Thyroid gland (tissue), 4 donors: Measurements from ENCODE around the gene TRIM24. TPM values are rescaled to one million over a fixed set of nuclear protein-coding genes. Genes with fewer than 3 reads are reported as not detected.

Experiments
- DNase-seq, 2 donors: peaks; one replicate each; pipeline ENCODE4 v3.0.0-alpha.2; 2019
- H3K27ac ChIP-seq, 3 donors: fragments of 200-600 bp; sonication (generic); 1 replicate in 2 of 3; 2 replicates in 1 of 3; pipeline ENCODE4 v1.5.1; 2016 to 2019; ENCODE audit warnings: mild to moderate bottlenecking in 1 of 3, moderate library complexity in 1 of 3
- H3K27me3 ChIP-seq: fragments of 200-600 bp; sonication (generic); one replicate; pipeline ENCODE4 v1.5.1; 2019
- H3K36me3 ChIP-seq, 2 donors: fragments of 200-600 bp; sonication (generic); one replicate each; pipeline ENCODE4 v1.5.1; 2016 to 2019
- H3K4me1 ChIP-seq, 2 donors: fragments of 200-600 bp; sonication (generic); one replicate each; pipeline ENCODE4 v1.5.1; 2017 to 2019
- H3K4me3 ChIP-seq, 3 donors: fragments of 200-600 bp; sonication (generic); replicated peaks in 1 of 3; 1 replicate in 2 of 3; 2 replicates in 1 of 3; pipeline ENCODE4 v1.5.1; 2016; ENCODE audit warnings: mild to moderate bottlenecking in 1 of 3
- H3K9me3 ChIP-seq: fragments of 200-600 bp; sonication (generic); one replicate; pipeline ENCODE4 v1.5.1; 2017
- POLR2A ChIP-seq, 2 donors: fragments of 450-650 bp; IDR thresholded peaks; one replicate each; pipeline ENCODE4 v1.6.1; 2017; ENCODE audit warnings: antibody characterized with exemption in 2 of 2, mild to moderate bottlenecking in 2 of 2, moderate library complexity in 1 of 2
- WGBS, 2 donors: methylation state at CpG; one replicate each; pipeline ENCODE4 v1.1.5; 2017; 5-methylcytosine and 5-hydroxymethylcytosine counted together
- intact Hi-C: fragments of 100-400 bp; cut with DNase I; formaldehyde crosslinking; loops from one replicate; pipeline ENCODE4 v1.15.1; 2023
- total RNA-seq, 4 donors: library from RNA; depleted of rRNA; stranded (reverse); fragments of >200 nt; gene quantifications; one replicate each; pipeline ENCODE4 v1.2.3, GENCODE V29; 2016
- TF ChIP-seq, protein P1 (sequence below), 6 experiments: fragments of 200-600 bp in 3 of 6; fragments of 450-650 bp in 3 of 6; sonication (generic) in 3 of 6; IDR thresholded peaks; one replicate each; pipeline ENCODE4 v1.5.1; 2016 to 2019; ENCODE audit warnings: antibody characterized with exemption in 6 of 6, mild to moderate bottlenecking in 2 of 6, inconsistent platforms in 1 of 6, moderate library complexity in 1 of 6

The TRIM24 gene
- total RNA-seq, 4 donors from 2014 or later = 21.8 to 27.0 (median 24.7) TPM

DNA sequence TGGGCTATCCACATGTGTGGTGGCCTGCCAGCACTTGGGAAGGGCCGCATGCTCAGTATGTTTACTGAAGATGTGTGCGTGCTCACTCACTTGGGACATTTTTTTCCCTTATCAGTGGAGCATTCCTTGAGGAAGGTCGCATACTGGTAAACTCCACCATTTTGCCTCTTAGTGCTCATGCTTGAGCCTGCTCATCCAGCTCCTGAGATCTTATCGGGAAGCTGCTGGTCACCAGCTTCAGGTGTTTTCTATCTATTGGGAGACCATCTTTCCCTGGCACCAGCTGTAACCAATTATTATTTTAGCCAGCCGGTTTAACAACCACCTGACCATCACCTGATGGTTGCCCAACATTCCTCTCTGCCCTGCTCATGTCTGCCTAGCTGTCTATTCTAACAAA is 35.0 kb upstream of the TRIM24 start:
- H3K4me3 ChIP-seq = no peak overlapping the region
- no peaks in the 10 kb centered on the region for H3K4me1 ChIP-seq
- WGBS, 2 donors = 89 to 98% methylated on average over 5 of the region's 5 CpGs
- H3K9me3 ChIP-seq = no peaks in the 10 kb centered on the region
- no peaks in the 10 kb centered on the region for H3K36me3 ChIP-seq
- intact Hi-C loops = no loop called here
- H3K27ac ChIP-seq = no peak overlapping the region
- no peaks in the 10 kb centered on the region for H3K27me3 ChIP-seq
- TF ChIP-seq, protein P1, sequence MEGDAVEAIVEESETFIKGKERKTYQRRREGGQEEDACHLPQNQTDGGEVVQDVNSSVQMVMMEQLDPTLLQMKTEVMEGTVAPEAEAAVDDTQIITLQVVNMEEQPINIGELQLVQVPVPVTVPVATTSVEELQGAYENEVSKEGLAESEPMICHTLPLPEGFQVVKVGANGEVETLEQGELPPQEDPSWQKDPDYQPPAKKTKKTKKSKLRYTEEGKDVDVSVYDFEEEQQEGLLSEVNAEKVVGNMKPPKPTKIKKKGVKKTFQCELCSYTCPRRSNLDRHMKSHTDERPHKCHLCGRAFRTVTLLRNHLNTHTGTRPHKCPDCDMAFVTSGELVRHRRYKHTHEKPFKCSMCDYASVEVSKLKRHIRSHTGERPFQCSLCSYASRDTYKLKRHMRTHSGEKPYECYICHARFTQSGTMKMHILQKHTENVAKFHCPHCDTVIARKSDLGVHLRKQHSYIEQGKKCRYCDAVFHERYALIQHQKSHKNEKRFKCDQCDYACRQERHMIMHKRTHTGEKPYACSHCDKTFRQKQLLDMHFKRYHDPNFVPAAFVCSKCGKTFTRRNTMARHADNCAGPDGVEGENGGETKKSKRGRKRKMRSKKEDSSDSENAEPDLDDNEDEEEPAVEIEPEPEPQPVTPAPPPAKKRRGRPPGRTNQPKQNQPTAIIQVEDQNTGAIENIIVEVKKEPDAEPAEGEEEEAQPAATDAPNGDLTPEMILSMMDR (IDR thresholded peaks at IDR 0.05) = no peak
- TF ChIP-seq POLR2A (IDR thresholded peaks at IDR 0.05) = no peak
- no peak for DNase-seq

- no peak overlapping the region for H3K4me3 ChIP-seq
- intact Hi-C loops = no loop called here
- no peak overlapping the region for H3K27ac ChIP-seq
- no peaks in the 10 kb centered on the region for H3K4me1 ChIP-seq
- H3K27me3 ChIP-seq = no peaks in the 10 kb centered on the region
- DNase-seq = no peak
- H3K36me3 ChIP-seq = no peaks in the 10 kb centered on the region
- H3K9me3 ChIP-seq = no peaks in the 10 kb centered on the region
- TF ChIP-seq, protein P1 (IDR thresholded peaks at IDR 0.05) = no peak
- no peak for TF ChIP-seq POLR2A (IDR thresholded peaks at IDR 0.05)
- 89 to 94% methylated on average over 5 of the region's 5 CpGs for whole genome bisulfite sequencing, 2 donors
These were observed 30.3 kb upstream of the TRIM24 start for GRCh38 chr7:138429577-138430250.

DNA sequence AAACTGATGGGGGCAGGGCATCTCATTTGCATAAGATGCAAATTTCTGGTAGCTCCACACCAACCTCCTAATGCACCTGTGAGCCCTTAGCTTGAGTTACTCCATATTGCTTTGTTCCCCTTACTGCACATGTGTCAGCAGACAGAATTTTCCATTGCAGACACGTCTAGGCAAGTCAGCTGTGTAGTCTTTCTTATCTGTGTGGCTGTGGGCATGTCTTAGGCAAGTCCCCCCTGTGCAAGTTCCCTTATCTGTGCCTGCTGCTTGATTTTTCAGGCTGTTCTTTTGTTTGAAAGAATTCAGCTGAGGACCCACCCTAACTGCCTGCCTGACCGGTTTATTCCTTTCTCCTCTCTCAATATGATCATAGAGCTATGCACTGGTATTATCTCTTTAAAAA is 28.5 kb upstream of the TRIM24 start:
- no peak for TF ChIP-seq POLR2A (IDR thresholded peaks at IDR 0.05)
- TF ChIP-seq, protein P1 (IDR thresholded peaks at IDR 0.05) = no peak

DNA sequence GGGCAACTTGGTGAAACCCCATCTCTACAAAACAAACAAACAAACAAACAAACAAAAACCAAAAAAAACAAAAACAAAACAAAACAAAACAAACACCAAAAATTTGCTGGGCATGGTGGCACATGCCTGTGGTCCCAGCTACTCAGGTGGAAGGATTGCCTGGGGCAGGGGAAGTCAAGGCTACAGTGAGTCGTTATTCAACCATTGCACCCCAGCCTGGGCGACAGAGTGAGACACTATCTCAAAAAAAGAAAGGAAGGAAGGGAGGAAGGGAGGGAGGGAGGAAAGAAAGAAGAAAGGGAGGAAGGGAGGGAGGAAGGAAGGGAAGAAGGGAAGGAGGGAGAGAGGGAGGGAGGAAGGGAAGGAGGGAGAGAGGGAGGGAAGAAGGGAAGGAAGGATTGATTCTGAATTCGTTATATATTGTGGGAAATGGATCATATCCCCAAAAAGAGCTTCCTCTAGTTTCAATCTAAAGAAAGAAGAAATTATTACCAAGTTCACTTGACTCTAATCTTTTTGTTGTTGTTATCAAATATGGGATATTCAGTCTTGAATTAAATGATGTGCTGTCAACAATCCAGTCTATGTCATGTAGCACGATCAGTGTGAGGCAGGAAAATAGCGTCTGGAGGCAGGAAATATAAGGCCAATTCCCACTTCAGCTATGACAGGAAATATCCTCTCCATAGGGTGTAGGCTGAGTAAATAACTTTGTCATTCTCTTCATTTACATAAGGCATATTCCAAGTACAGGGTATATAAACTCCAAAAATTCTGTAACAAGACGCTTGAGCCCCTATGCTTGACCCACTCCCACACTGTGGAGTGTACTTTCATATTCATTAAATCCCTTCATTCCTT is 26.2 kb upstream of the TRIM24 start:
- Histone ChIP-seq H3K27me3 (no peaks in the 10 kb centered on the region), H3K4me3 (no peak overlapping the region), H3K4me1 (no peaks in the 10 kb centered on the region), H3K9me3 (no peaks in the 10 kb centered on the region), H3K27ac (no peak overlapping the region), H3K36me3 (no peaks in the 10 kb centered on the region)
- intact Hi-C loops = no loop called here
- 74 to 82% methylated on average over 6 of the region's 6 CpGs for WGBS, 2 donors
- no peak for DNase-seq
- TF ChIP-seq, protein P1 (IDR thresholded peaks at IDR 0.05) = no peak
- no peak for TF ChIP-seq POLR2A (IDR thresholded peaks at IDR 0.05)

More for the DNA sequence above, 28.5 kb upstream of the TRIM24 start:
- no peaks in the 10 kb centered on the region for H3K27me3 ChIP-seq
- no peak for DNase-seq
- no peaks in the 10 kb centered on the region for H3K9me3 ChIP-seq
- H3K4me3 ChIP-seq = no peak overlapping the region
- H3K36me3 ChIP-seq = no peaks in the 10 kb centered on the region
- H3K4me1 ChIP-seq = no peaks in the 10 kb centered on the region
- no peak overlapping the region for H3K27ac ChIP-seq
- intact Hi-C loops = no loop called here
- WGBS, 2 donors = 89 to 97% methylated on average over 2 of the region's 2 CpGs

DNA sequence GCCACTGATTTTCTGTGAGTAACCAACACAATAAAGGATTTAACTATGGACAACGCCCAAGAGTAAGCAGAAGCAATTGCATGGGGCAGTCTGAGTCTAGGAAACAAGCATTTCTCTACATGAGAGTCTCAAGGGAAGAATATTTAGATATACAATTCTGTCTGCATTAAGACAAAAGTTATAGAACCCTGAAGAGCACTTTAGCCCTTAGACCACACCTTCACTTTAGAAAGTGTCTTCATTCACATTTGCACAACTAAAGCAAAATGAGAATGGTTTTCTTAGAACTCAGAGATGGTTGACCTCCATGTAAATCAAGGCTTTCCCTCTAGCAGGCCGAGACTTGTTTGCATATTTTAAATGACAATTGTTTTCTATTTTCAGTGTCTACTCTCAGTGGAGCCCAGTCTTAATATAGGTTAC is 25.5 kb upstream of the TRIM24 start:
- H3K27me3 ChIP-seq = no peaks in the 10 kb centered on the region

More for the DNA sequence above, 25.5 kb upstream of the TRIM24 start:
- TF ChIP-seq, protein P1 (IDR thresholded peaks at IDR 0.05) = no peak
- no peak for TF ChIP-seq POLR2A (IDR thresholded peaks at IDR 0.05)
- no peak overlapping the region for H3K27ac ChIP-seq
- no peak for DNase-seq
- H3K4me1 ChIP-seq = no peaks in the 10 kb centered on the region
- H3K4me3 ChIP-seq = no peak overlapping the region
- no peaks in the 10 kb centered on the region for H3K36me3 ChIP-seq
- 85 to 86% methylated on average over 2 of the region's 2 CpGs for WGBS, 2 donors
- intact Hi-C loops = no loop called here
- no peaks in the 10 kb centered on the region for H3K9me3 ChIP-seq
